Gastrocnemius medialis (tissue), 4 donors: ENCODE results near the gene LRP1. TPM values are rescaled to one million over a fixed set of nuclear protein-coding genes. Genes with fewer than 3 reads are reported as not detected.
A peak's percentile ranks its signal among the peaks of the same experiment; 100 is the strongest.

Experiments used
- ATAC-seq, 2 donors: fragments of 150-250 bp; one replicate each; pipeline ENCODE4 v1.9.1; 2016
- DNase-seq, 2 donors: peaks; one replicate each; pipeline ENCODE4 v3.0.0-alpha.2; 2019
- H3K27ac ChIP-seq, 4 donors: fragments of 200-600 bp; sonication (generic); 1 replicate in 1 of 4; 2 replicates in 3 of 4; pipeline ENCODE4 v1.5.1; 2016 to 2018; ENCODE audit warnings: mild to moderate bottlenecking in 2 of 4, moderate library complexity in 1 of 4
- H3K27me3 ChIP-seq, 3 donors: fragments of 200-600 bp; sonication (generic) in 2 of 3; 1 replicate in 1 of 3; 2 replicates in 2 of 3; pipeline versions ENCODE4 v1.5.1 to v1.6.0; 2016 to 2019; ENCODE audit warnings: mild to moderate bottlenecking in 1 of 3, moderate library complexity in 1 of 3
- H3K36me3 ChIP-seq, 2 donors: fragments of 200-600 bp; sonication (generic) in 1 of 2; one replicate each; pipeline ENCODE4 v1.5.1; 2017 to 2018
- H3K4me1 ChIP-seq, 2 donors: fragments of 200-600 bp; sonication (generic) in 1 of 2; one replicate each; pipeline ENCODE4 v1.5.1; 2016 to 2017; ENCODE audit warnings: mild to moderate bottlenecking in 2 of 2
- H3K4me3 ChIP-seq, 4 donors: fragments of 200-600 bp; sonication (generic) in 3 of 4; 1 replicate in 1 of 4; 2 replicates in 3 of 4; pipeline ENCODE4 v1.5.1; 2016 to 2019; ENCODE audit warnings: mild to moderate bottlenecking in 2 of 4
- H3K9me3 ChIP-seq, 3 donors: fragments of 200-600 bp; sonication (generic) in 2 of 3; 1 replicate in 1 of 3; 2 replicates in 2 of 3; pipeline ENCODE4 v1.5.1; 2016 to 2019
- CTCF ChIP-seq, 5 experiments: fragments of 450-650 bp in 3 of 5; fragments of 200-600 bp in 2 of 5; sonication (generic) in 2 of 5; IDR thresholded peaks in 4 of 5; conservative IDR thresholded peaks in 1 of 5; 1 replicate in 4 of 5; 2 replicates in 1 of 5; pipeline ENCODE4 v1.5.1; 2016 to 2019; ENCODE audit warnings: antibody characterized with exemption in 5 of 5, mild to moderate bottlenecking in 3 of 5, moderate library complexity in 3 of 5
- POLR2A ChIP-seq, 2 donors: fragments of 450-650 bp; IDR thresholded peaks; one replicate each; pipeline ENCODE4 v1.6.1; 2017; ENCODE audit warnings: antibody characterized with exemption in 2 of 2, mild to moderate bottlenecking in 2 of 2, moderate library complexity in 2 of 2
- in situ Hi-C, 4 donors: fragments of 200-750 bp; cut with MboI; loops; one replicate each; pipeline versions ENCODE4 v1.15.0 to v1.8.0; 2017; ENCODE audit warnings: low sequenced_read_pairs in 4 of 4
- intact Hi-C: fragments of 100-400 bp; cut with DNase I; formaldehyde crosslinking; loops from one replicate; pipeline ENCODE4 v1.15.1; 2023; ENCODE audit warnings: low total_unique reads
- total RNA-seq, 4 donors: library from RNA; depleted of rRNA; stranded (reverse); fragments of >200 nt; gene quantifications; one replicate each; pipeline versions ENCODE4 v1.1.0 to v1.2.3, GENCODE V29; 2016

Gene LRP1
- total RNA-seq, 4 donors from 2014 or later, result 26.1 to 53.5 (median 49.8) TPM

- H3K27ac ChIP-seq, result no peak overlapping the region
- peaks cover 6 to 23% of the 10 kb centered on the region in 2 donors for H3K4me1 ChIP-seq
- no peaks in the 10 kb centered on the region for H3K9me3 ChIP-seq
- in situ Hi-C loops, result no loop called here
- ATAC-seq (peak; percentile 51 to 55), DNase-seq (peak in 1 of 2 donors; percentile 24)
- intact Hi-C loops, result loop anchor here (1.0 kb wide), 1 partner anchor 25 kb away; no protein-coding TSS in a partner anchor
- no peak overlapping the region for H3K4me3 ChIP-seq
- no peaks in the 10 kb centered on the region for H3K36me3 ChIP-seq
- H3K27me3 ChIP-seq, result peaks cover 42 to 47% (median 43%) of the 10 kb centered on the region in 3 donors
- TF ChIP-seq POLR2A (IDR thresholded peaks at IDR 0.05) (no peak), CTCF (IDR thresholded peaks at IDR 0.05 in 4 of 5, conservative IDR thresholded peaks at IDR 0.05 in 1 of 5) (peak; percentile 58 to 80 (median 72))
Observed at GRCh38 chr12:57214398-57214781, 86.1 kb downstream of the LRP1 start.

DNA sequence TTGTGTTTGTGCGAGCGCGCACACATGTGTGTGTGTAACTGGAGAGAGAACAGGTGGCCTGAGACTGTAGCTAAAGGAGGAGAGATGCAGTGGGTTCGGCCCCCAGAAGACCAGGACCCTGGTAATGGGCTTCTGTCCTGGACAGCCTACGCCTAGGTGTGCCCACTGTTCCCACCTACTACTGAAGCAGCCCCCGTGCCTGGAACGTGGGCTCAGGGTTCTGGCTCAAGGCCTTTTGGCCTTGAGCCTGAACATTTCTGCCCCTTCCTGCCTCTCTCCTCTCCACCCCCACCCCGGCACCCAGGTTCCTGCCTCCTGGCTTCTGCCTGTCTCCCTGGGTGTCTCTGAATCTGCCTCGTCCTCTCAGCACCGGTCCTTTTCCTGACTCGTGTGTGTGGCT is 86.8 kb downstream of the LRP1 start:
- H3K9me3 ChIP-seq, result no peaks in the 10 kb centered on the region
- H3K27ac ChIP-seq, result no peak overlapping the region
- ATAC-seq (no peak), DNase-seq (no peak)
- TF ChIP-seq POLR2A (IDR thresholded peaks at IDR 0.05) (no peak), CTCF (IDR thresholded peaks at IDR 0.05 in 4 of 5, conservative IDR thresholded peaks at IDR 0.05 in 1 of 5) (no peak)
- peaks cover 46 to 54% (median 49%) of the 10 kb centered on the region in 3 donors for H3K27me3 ChIP-seq
- intact Hi-C loops, result no loop called here
- no peak overlapping the region for H3K4me3 ChIP-seq
- H3K4me1 ChIP-seq, result peaks cover 6 to 23% of the 10 kb centered on the region in 2 donors
- no peaks in the 10 kb centered on the region for H3K36me3 ChIP-seq
- in situ Hi-C loops, result no loop called here

GRCh38 chr12:57215668-57216013 is 87.4 kb downstream of the LRP1 start:
- H3K27me3 ChIP-seq, result peaks cover 48 to 60% (median 53%) of the 10 kb centered on the region in 3 donors
- no peak overlapping the region for H3K27ac ChIP-seq
- intact Hi-C loops, result no loop called here
- no peak for DNase-seq
- H3K9me3 ChIP-seq, result no peaks in the 10 kb centered on the region
- TF ChIP-seq POLR2A (IDR thresholded peaks at IDR 0.05) (no peak), CTCF (IDR thresholded peaks at IDR 0.05 in 4 of 5, conservative IDR thresholded peaks at IDR 0.05 in 1 of 5) (no peak)
- no peak for ATAC-seq
- peaks cover 6 to 23% of the 10 kb centered on the region in 2 donors for H3K4me1 ChIP-seq
- in situ Hi-C loops, result no loop called here
- no peaks in the 10 kb centered on the region for H3K36me3 ChIP-seq
- H3K4me3 ChIP-seq, result no peak overlapping the region

GRCh38 chr12:57216014-57216911 is 88.0 kb downstream of the LRP1 start, which contains the start of gene NXPH4:
Gene NXPH4, plus strand, starts transcription at chr12:57216794. Its CDS starts 176 bp downstream, at chr12:57216970.
- peak within 1 kb of the TSS; percentile 51 to 68 (median 54) for H3K4me3 ChIP-seq
- ATAC-seq (no peak), DNase-seq (no peak)
- no peak for TF ChIP-seq CTCF (IDR thresholded peaks at IDR 0.05 in 4 of 5, conservative IDR thresholded peaks at IDR 0.05 in 1 of 5)
- TF ChIP-seq POLR2A (IDR thresholded peaks at IDR 0.05), result no peak
- peaks cover 6 to 23% of the 10 kb centered on the region in 2 donors for H3K4me1 ChIP-seq
- H3K9me3 ChIP-seq, result no peaks in the 10 kb centered on the region
- intact Hi-C loops (no loop called here), in situ Hi-C loops (no loop called here)
- H3K27ac ChIP-seq, result no peak within 1 kb of the TSS
- peaks cover 55 to 66% (median 60%) of the 10 kb centered on the region in 3 donors for H3K27me3 ChIP-seq
- no peaks in the 10 kb centered on the region for H3K36me3 ChIP-seq
